ENCODE results near the gene AKAP17A. TPM values are rescaled to one million over a fixed set of nuclear protein-coding genes. Genes with fewer than 3 reads are reported as not detected.
A peak's percentile ranks its signal among the peaks of the same experiment; 100 is the strongest.

Gene AKAP17A, protein sequence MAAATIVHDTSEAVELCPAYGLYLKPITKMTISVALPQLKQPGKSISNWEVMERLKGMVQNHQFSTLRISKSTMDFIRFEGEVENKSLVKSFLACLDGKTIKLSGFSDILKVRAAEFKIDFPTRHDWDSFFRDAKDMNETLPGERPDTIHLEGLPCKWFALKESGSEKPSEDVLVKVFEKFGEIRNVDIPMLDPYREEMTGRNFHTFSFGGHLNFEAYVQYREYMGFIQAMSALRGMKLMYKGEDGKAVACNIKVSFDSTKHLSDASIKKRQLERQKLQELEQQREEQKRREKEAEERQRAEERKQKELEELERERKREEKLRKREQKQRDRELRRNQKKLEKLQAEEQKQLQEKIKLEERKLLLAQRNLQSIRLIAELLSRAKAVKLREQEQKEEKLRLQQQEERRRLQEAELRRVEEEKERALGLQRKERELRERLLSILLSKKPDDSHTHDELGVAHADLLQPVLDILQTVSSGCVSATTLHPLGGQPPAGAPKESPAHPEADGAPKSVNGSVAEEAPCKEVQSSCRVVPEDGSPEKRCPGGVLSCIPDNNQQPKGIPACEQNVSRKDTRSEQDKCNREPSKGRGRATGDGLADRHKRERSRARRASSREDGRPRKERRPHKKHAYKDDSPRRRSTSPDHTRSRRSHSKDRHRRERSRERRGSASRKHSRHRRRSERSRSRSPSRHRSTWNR
- total RNA-seq (2011; cell fraction: chromatin; rRNA removed; ENCODE audit: low replicate concordance) = 35.5 and 67.9 TPM in 2 replicates
- 47.4 and 50.5 TPM in 2 replicates for total RNA-seq (2011; cell fraction: nucleolus; rRNA removed)
- total RNA-seq (2011; cell fraction: nucleoplasm; rRNA removed) = 25.8 and 35.2 TPM in 2 replicates
- total RNA-seq (2014; rRNA removed) (26.8 and 28.0 TPM in 2 replicates), total RNA-seq (2014; rRNA removed; fragmentation: Illumina TruSeq; extraction: Trizol) (5.5 and 6.1 TPM in 2 replicates), total RNA-seq (2015; rRNA removed; fragmentation: Illumina TruSeq; extraction: Trizol) (12.0 and 13.5 TPM in 2 replicates), total RNA-seq (2021) (24.2 TPM in 2 replicates), polyA plus RNA-seq (2011; rRNA removed) (7.8 and 14.2 TPM in 2 replicates), polyA plus RNA-seq (2014; fragmentation: Illumina TruSeq; extraction: Trizol) (8.2 and 10.4 TPM in 2 replicates), polyA plus RNA-seq (2014; fragmentation: Nextera tagmentation; extraction: Ambion mirVana) (1 to 10 TPM; 1.2 to 1.3 TPM), polyA plus RNA-seq (2014; rRNA removed) (22.2 and 29.5 TPM in 2 replicates), polyA minus RNA-seq (2011; rRNA and poly(A)+ RNA removed) (1.9 and 2.1 TPM in 2 replicates), Bru-seq, nascent RNA (percentile 68 among the genes with signal in this experiment), BruChase-seq, experiment 1, labeled RNA remaining after a 2-hour chase (percentile 74 among the genes with signal in this experiment), BruChase-seq, experiment 2, labeled RNA remaining after a 6-hour chase (percentile 82 among the genes with signal in this experiment)
- polyA plus RNA-seq (2011; cell fraction: cytosol; rRNA removed) = 8.1 and 9.8 TPM in 2 replicates
- 154 and 165 TPM in 2 replicates for polyA plus RNA-seq (2011; cell fraction: nucleus; rRNA removed)
- polyA plus RNA-seq (2012) = 19.4 and 24.5 TPM in 2 replicates
- polyA minus RNA-seq (2011; cell fraction: cytosol; rRNA and poly(A)+ RNA removed) = 4.8 and 5.9 TPM in 2 replicates
- polyA minus RNA-seq (2011; cell fraction: nucleus; rRNA and poly(A)+ RNA removed) = 13.1 and 18.2 TPM in 2 replicates
- long read RNA-seq, experiment 1, transcript AKAP17A-203 (6 exons, 3,232 nt) = minor isoform, 22 of 270 reads
- long read RNA-seq, experiment 1, transcript AKAP17A-201 (5 exons, 3,204 nt) = major isoform, 167 of 270 reads
- long read RNA-seq, experiment 1, transcript AKAP17A-202 (4 exons, 2,187 nt) = minor isoform, 6 of 270 reads
- long read RNA-seq, experiment 1, partial matches to known transcripts = 69 of 270 reads
- long read RNA-seq, experiment 1, other reads (novel, unspliced or antisense) = 6 of 270 reads
- long read RNA-seq, experiment 2, partial matches to known transcripts = 7 of 19 reads
- long read RNA-seq, experiment 2, other reads (novel, unspliced or antisense) = 11 of 19 reads
- long read RNA-seq, experiment 3, partial matches to known transcripts = 3 of 9 reads
- long read RNA-seq, experiment 3, other reads (novel, unspliced or antisense) = 1 of 9 reads

DNA sequence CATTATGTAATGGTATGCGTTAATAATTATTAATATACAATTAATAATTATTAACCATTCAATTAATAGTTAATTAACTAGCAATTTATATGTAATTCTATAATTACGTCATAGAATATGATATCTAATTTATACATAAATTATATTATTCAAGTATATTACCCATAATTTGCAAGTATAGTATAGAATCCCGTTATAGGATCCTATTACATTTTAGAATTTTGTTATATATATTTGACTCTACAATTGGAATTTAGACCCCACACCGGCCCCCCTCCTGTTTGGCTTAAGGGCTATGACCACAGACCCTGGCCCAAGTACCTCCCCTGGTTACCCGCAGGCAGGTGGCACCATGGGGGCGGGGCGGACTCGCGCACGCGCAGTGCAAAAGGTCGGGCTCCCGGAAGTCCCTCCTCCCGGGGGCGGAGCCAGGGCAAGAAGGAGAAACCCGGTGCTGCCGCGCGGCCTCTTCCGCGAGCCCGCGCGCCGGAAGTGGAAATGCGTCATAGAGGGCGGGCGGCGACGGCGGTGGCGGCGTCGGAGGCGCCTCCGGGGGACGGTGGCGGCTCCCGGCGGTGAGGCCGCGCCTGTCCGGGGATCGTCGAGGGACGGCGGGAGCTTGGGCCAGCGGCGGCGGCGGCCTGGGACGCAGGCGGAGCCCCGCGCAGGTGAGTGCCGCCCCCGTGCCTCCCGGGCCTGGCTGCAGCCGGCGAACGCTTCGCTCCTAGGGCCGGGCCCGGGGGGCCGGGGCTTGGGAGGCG, at the start of gene AKAP17A:
AKAP17A (plus strand) TSS at position 503 of the 761 bp plus-strand sequence. CDS start 1,859 bp downstream, outside the sequence.
- peaks cover 15% of the 10 kb centered on the region for H4K20me1 ChIP-seq (replicated peaks; ENCODE audit: control insufficient read depth, insufficient read depth, low read length)
- peak within 1 kb of the TSS; percentile 84 to 97 for H3K9ac ChIP-seq (ENCODE audit: insufficient read depth in 1 of 2, low read depth in 2 of 2, low read length in 2 of 2)
- H3K27me3 ChIP-seq (ENCODE audit: control insufficient read depth in 2 of 2, insufficient read depth in 2 of 2, low read length in 2 of 2) = no peaks in the 10 kb centered on the region
- H3K4me3 ChIP-seq = peak within 1 kb of the TSS; percentile 84
- peaks cover 33% of the 10 kb centered on the region; the same call in 2 of the 3 replicates for H3K36me3 ChIP-seq (ENCODE audit: control insufficient read depth, insufficient read depth, low read length)
- intact Hi-C loops (cut with micrococcal nuclease) (no loop called here), in situ Hi-C loops (cut with MboI) (no loop called here)
- H3K9me1 ChIP-seq (ENCODE audit: control insufficient read depth, insufficient read depth, low read length) = no peaks in the 10 kb centered on the region
- H3K9me3 ChIP-seq (replicated peaks; ENCODE audit: control insufficient read depth, insufficient read depth, low read depth, low read length) = no peaks in the 10 kb centered on the region
- H3K27ac ChIP-seq (ENCODE audit: extremely low read depth, low read depth, low read length) = peak within 1 kb of the TSS; percentile 68
- H3K79me2 ChIP-seq (ENCODE audit: control insufficient read depth, insufficient read depth, low read length) = peaks cover 40% of the 10 kb centered on the region
- peak; percentile 96 for ATAC-seq
- CTCF ChIA-PET (ENCODE audit: low intra/inter-chr PET ratio) = no interaction called here
- peak within 1 kb of the TSS; percentile 83 for H3K4me2 ChIP-seq (ENCODE audit: insufficient read depth, low read length)
- POLR2A ChIA-PET = no interaction called here
- FAIRE-seq = no peak
- BruUV-seq (replicated peaks) = no TSS peak
- peaks cover 0 to 35% of the 10 kb centered on the region in 2 experiments; a peak in 2 of 5 replicates for H3K4me1 ChIP-seq (replicated peaks in 1 of 2; ENCODE audit: control insufficient read depth in 2 of 2, insufficient read depth in 2 of 2, low read length in 2 of 2)
- peak; percentile 89 to 93 (median 92) for DNase-seq (ENCODE audit: extremely low read depth in 1 of 4, low spot score in 3 of 4)
- no peak within 1 kb of the TSS for H2AFZ ChIP-seq (ENCODE audit: low read depth, low read length)
- WGBS (ENCODE audit: insufficient coverage, low coverage, missing lambda C conversion rate) = 4% methylated on average over 15 of the region's 66 CpGs
- TF ChIP-seq ZNF175 (CRISPR knock-in tag; IDR thresholded peaks at IDR 0.05; ENCODE audit: low read depth) (no peak), NR2C1 (IDR thresholded peaks at IDR 0.05) (peak; percentile 77), NR2C1 (tag; IDR thresholded peaks at IDR 0.05) (peak; percentile 81), ZNF121 (CRISPR knock-in tag; conservative IDR thresholded peaks at IDR 0.05) (no peak), SRSF7 (optimal IDR thresholded peaks at IDR 0.05; ENCODE audit: low read depth, low read length) (no peak), BHLHE40 (IDR thresholded peaks at IDR 0.05; ENCODE audit: low read length) (no peak), BRF1 (IDR thresholded peaks at IDR 0.05; ENCODE audit: borderline replicate concordance, extremely low read depth, insufficient read length) (no peak), SIX5 (IDR thresholded peaks at IDR 0.05; ENCODE audit: borderline replicate concordance in 1 of 2, insufficient read depth in 1 of 2, low read depth in 1 of 2, low read length in 2 of 2) (no peak), LARP7 (IDR thresholded peaks at IDR 0.05) (no peak), CBX8 (IDR thresholded peaks at IDR 0.05; ENCODE audit: borderline replicate concordance, extremely low read depth, low read depth, low read length, poor library complexity, severe bottlenecking) (no peak), EHMT2 (IDR thresholded peaks at IDR 0.05) (no peak), MTA1 (IDR thresholded peaks at IDR 0.05; ENCODE audit: borderline replicate concordance) (peak; percentile 49; the same call in 1 of the 2 replicates), GATA2 (CRISPR knock-in tag; IDR thresholded peaks at IDR 0.05) (no peak), HSF4 (CRISPR knock-in tag; IDR thresholded peaks at IDR 0.05; ENCODE audit: borderline replicate concordance) (no peak)
- TF ChIP-seq, protein P1, sequence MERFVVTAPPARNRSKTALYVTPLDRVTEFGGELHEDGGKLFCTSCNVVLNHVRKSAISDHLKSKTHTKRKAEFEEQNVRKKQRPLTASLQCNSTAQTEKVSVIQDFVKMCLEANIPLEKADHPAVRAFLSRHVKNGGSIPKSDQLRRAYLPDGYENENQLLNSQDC (CRISPR knock-in tag; IDR thresholded peaks at IDR 0.05) = no peak
